Activated naive CD4-positive, alpha-beta T cell treated with anti-CD3 and anti-CD28 coated beads, Interleukin-2, amount 50 U/mL, for 24 hours (primary cell): ENCODE results near the gene RHOA.

Source experiments
- H3K27ac Mint-ChIP-seq: one replicate; pipeline ENCODE4 v1.8.0; 2021; ENCODE audit warnings: mild to moderate bottlenecking, mixed read lengths
- H3K27me3 Mint-ChIP-seq: one replicate; pipeline ENCODE4 v1.8.0; 2021; ENCODE audit warnings: mixed read lengths
- H3K36me3 Mint-ChIP-seq: one replicate; pipeline ENCODE4 v1.8.0; 2021; ENCODE audit warnings: mixed read lengths
- H3K4me1 Mint-ChIP-seq: one replicate; pipeline ENCODE4 v1.8.0; 2021; ENCODE audit warnings: mixed read lengths
- H3K4me3 Mint-ChIP-seq: one replicate; pipeline ENCODE4 v1.8.0; 2021; ENCODE audit warnings: mild to moderate bottlenecking, mixed read lengths
- H3K9me3 Mint-ChIP-seq: one replicate; pipeline ENCODE4 v1.8.0; 2021; ENCODE audit warnings: mixed read lengths

Gene RHOA

DNA sequence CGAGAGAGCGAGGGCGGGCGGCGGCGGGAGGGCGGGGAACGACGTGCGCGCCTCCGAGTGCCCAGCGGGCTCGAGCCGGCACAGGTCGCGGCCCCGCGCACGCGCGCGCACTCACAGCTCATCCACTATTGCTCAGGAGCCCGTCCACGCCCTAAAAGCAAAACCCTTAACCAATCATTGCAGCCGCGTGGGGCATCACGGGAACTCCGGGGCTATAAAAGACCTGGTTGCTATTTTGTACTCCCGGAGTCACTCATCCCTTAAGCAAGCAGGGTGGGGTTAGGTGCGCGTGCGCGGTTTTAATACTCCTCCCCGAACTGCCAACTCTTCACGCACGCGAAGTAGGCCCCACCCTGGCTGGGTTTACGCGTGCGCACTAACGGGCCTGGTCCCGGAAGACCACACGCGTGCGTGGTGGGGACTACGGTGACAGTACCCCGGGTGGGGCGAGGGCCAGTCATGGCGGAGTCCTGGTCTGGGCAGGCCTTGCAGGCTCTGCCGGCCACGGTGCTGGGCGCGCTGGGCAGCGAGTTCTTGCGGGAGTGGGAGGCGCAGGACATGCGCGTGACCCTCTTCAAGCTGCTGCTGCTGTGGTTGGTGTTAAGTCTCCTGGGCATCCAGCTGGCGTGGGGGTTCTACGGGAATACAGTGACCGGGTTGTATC, at the start of gene RHOA, which contains the start of gene TCTA:
Gene RHOA, minus strand, starts transcription at position 9 of the 664 bp plus-strand sequence. CDS start 36,387 bp downstream, outside the sequence.
Gene TCTA, plus strand, starts transcription at position 456 of the 664 bp plus-strand sequence. Its CDS starts 4 bp downstream, at position 460.
- H3K4me1 Mint-ChIP-seq: peaks cover 59% of the 10 kb centered on the region
- peak within 1 kb of the TSS; percentile 97 for H3K4me3 Mint-ChIP-seq
- no peaks in the 10 kb centered on the region for H3K27me3 Mint-ChIP-seq
- H3K36me3 Mint-ChIP-seq: peaks cover 3% of the 10 kb centered on the region
- H3K27ac Mint-ChIP-seq: peak within 1 kb of the TSS; percentile 91
- H3K9me3 Mint-ChIP-seq: no peaks in the 10 kb centered on the region

GRCh38 chr3:49460956-49461355, 49.2 kb upstream of the RHOA start:
- H3K9me3 Mint-ChIP-seq: no peaks in the 10 kb centered on the region
- no peaks in the 10 kb centered on the region for H3K27me3 Mint-ChIP-seq
- no peak overlapping the region for H3K27ac Mint-ChIP-seq
- no peak overlapping the region for H3K4me3 Mint-ChIP-seq
- no peaks in the 10 kb centered on the region for H3K4me1 Mint-ChIP-seq
- H3K36me3 Mint-ChIP-seq: no peaks in the 10 kb centered on the region

DNA sequence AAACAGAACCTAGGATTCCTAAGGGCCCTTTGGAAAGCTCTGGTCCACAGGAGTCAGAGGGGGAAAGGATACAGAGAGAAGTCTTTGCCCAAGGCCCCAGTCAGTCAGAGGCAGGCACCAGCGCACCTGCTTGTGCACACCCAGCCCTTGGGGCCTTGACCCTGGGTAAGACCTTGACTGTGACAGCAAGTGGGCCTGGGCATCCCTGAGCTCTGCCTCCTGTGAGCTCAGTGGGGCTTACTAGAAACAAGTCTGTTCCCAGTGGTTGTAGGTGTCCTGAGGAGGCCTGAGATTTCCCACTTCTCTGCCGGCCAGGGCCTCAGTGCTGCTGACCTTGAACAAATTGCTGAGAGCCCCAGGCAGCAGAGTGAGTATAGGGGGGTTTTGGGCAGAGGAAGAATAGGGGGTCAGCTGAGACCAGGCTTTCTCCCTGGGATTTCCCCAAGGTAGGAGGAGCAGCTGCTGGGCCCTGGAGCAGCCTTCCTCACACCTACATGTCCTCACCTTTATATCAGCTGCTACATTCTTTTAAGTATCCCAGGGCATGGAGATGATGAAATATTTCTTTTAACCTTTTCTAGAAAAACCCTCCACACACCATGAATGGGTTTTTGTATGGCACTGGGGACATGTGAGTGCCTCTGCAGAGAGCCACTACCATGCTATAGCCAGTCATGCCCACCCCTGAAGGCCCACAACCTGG, 48.6 kb upstream of the RHOA start:
- no peaks in the 10 kb centered on the region for H3K27me3 Mint-ChIP-seq
- no peaks in the 10 kb centered on the region for H3K4me1 Mint-ChIP-seq
- no peak overlapping the region for H3K4me3 Mint-ChIP-seq
- H3K27ac Mint-ChIP-seq: no peak overlapping the region
- H3K9me3 Mint-ChIP-seq: no peaks in the 10 kb centered on the region
- H3K36me3 Mint-ChIP-seq: no peaks in the 10 kb centered on the region

DNA sequence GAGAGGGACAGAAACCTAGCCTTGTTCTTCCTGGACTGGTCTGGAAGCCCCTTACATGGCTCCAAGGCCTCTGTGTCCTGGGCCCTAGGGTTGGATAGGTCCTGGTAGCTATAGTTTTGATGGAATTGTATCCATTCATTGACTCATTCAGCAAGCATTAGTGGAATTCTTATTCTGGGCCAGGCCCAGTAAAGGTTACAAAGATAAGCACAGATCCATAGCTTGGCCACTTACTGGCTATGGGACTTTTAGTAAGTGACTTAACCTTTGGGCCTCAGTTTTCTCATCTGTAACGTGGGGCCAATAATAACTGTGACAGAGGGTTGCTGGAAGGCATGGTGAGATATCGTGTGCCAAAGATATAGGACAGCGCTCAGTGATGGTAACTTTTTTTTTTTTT, 44.7 kb upstream of the RHOA start:
- Mint-ChIP-seq H3K27ac (no peak overlapping the region), H3K4me3 (no peak overlapping the region), H3K9me3 (no peaks in the 10 kb centered on the region), H3K4me1 (no peaks in the 10 kb centered on the region), H3K36me3 (no peaks in the 10 kb centered on the region), H3K27me3 (no peaks in the 10 kb centered on the region)

DNA sequence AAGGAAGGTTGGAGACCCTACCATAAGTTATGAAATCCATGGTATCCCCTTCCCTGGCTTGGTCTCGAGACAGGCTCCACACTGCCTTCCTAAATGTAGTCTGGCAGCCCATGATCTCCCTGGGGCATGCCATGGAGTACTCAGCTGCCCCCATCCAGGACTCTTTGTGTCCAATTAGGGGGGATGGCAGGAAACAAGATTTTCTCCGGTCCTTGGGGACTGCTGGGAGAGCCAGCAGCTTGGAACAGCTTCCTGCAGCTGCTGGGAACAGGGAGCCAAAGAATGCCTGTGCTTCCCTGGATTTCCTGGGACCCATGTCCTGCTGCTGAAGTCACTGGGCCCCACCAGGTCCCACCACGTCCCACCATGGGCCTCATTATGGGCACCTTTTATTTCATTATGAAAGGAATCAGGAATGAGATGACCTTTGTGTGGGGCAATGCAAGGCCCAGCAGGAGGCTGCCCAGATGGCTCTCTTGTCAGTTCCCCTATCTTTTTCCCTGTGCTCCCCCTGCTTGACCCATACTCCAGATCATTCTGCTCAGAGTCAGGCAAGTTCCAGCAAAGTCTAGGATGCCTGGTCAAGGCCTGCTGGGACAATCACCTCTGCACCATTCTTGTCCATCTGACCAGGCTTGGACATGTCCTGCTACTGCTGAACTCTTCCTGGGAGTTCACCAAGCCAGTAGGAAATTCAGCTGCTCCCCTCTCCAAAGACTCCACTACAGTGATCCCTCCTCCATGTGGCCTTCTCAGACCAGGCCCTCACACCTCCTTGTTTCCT, 43.3 kb upstream of the RHOA start:
- Mint-ChIP-seq H3K27me3 (no peaks in the 10 kb centered on the region), H3K27ac (no peak overlapping the region), H3K4me1 (no peaks in the 10 kb centered on the region), H3K4me3 (no peak overlapping the region), H3K9me3 (no peaks in the 10 kb centered on the region), H3K36me3 (no peaks in the 10 kb centered on the region)

- no peaks in the 10 kb centered on the region for H3K9me3 Mint-ChIP-seq
- no peaks in the 10 kb centered on the region for H3K27me3 Mint-ChIP-seq
- H3K27ac Mint-ChIP-seq: no peak overlapping the region
- no peaks in the 10 kb centered on the region for H3K4me1 Mint-ChIP-seq
- H3K4me3 Mint-ChIP-seq: no peak overlapping the region
- H3K36me3 Mint-ChIP-seq: no peaks in the 10 kb centered on the region
These were observed 42.7 kb upstream of the RHOA start for GRCh38 chr3:49454458-49454857.

DNA sequence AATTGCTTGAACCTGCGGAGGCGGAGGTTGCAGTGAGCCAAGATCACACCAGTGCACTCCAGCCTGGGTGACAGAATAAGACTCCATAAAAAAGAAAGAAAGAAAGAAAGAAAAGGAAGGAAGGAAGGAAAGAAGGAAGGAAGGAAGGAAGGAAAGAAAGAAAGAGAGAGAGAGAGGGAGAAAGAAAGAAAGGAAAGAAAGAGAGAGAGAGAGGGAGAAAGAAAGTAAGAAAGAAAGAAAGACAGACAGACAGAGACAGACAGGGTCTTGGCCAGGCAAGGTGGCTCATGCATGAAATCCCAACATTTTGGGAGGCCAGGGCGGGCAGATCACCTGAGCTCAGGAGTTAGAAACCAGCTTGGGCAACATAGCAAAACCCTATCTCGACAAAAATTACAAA, 41.8 kb upstream of the RHOA start:
- Mint-ChIP-seq H3K27ac (no peak overlapping the region), H3K4me3 (no peak overlapping the region), H3K27me3 (no peaks in the 10 kb centered on the region), H3K36me3 (no peaks in the 10 kb centered on the region), H3K9me3 (no peaks in the 10 kb centered on the region), H3K4me1 (peaks cover 4% of the 10 kb centered on the region)

- Mint-ChIP-seq H3K9me3 (no peaks in the 10 kb centered on the region), H3K4me3 (no peak overlapping the region), H3K27ac (no peak overlapping the region)
These were observed 33.6 kb upstream of the RHOA start for GRCh38 chr3:49445391-49445790.

DNA sequence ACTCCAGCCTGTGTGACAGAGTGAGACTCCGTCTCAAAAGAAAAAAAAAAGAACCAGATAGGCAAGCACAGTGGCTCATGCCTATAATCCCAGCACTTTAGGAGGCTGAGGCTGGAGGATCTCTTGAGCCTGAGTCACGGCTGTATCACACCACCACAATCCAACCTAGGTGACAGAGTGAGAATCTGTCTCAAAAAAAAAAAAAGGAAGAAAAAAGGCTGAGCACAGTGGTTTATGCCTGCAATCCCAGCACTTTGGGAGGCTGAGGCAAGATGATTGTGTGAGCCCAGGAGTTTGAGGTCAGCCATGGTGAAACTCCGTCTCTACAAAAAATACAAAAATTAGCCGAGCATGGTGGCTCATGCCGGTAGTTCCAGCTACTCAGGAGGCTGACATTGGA, 23.0 kb upstream of the RHOA start:
- Mint-ChIP-seq H3K27me3 (no peaks in the 10 kb centered on the region), H3K36me3 (no peaks in the 10 kb centered on the region), H3K4me3 (no peak overlapping the region)

More at GRCh38 chr3:49445391-49445790, 33.6 kb upstream of the RHOA start:
- Mint-ChIP-seq H3K4me1 (peaks cover 14% of the 10 kb centered on the region), H3K27me3 (no peaks in the 10 kb centered on the region), H3K36me3 (no peaks in the 10 kb centered on the region)

DNA sequence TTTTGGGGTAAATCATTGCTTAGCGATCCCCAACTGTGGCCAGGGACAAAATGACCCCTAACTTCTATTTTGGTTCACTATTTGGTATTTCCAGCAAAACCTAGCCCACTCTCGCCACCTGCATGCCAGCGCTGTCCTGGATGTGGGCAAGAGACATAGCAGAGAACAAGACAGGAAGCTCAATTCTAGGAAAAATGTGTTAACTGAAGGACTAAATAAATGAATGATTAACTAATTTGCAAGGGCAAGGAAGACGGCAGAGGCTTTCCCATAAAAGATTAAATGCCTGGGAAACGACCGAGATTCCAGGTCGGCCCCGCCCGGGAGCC, 16.9 kb upstream of the RHOA start:
- H3K4me3 Mint-ChIP-seq: peak overlapping the region; percentile 94
- no peaks in the 10 kb centered on the region for H3K27me3 Mint-ChIP-seq
- peak overlapping the region; percentile 91 for H3K27ac Mint-ChIP-seq
- peaks cover 26% of the 10 kb centered on the region for H3K4me1 Mint-ChIP-seq
- H3K36me3 Mint-ChIP-seq: peaks cover 2% of the 10 kb centered on the region
- H3K9me3 Mint-ChIP-seq: no peaks in the 10 kb centered on the region

More for the DNA sequence above, 23.0 kb upstream of the RHOA start:
- Mint-ChIP-seq H3K27ac (no peak overlapping the region), H3K9me3 (no peaks in the 10 kb centered on the region), H3K4me1 (peaks cover 2% of the 10 kb centered on the region)

DNA sequence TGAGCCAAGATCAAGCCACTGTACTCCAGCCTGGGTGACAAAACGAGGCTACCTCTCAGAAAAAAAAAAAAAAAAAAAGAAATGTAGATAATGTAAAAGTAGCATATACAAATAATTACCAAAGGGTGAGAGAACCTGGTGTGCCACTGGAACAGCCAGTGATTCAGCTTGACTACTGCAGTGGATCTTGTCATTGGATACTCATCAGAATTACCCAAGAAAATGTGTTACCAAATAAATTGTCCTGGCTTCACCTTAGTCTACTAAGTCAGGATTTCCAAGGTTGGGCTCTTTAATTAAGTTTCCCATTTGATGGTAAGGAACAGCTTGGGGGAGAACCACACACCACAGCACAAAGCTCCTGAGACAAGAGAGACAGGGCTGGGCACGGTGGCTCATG, 15.8 kb upstream of the RHOA start:
- Mint-ChIP-seq H3K36me3 (peaks cover 2% of the 10 kb centered on the region), H3K4me3 (peak overlapping the region; percentile 94), H3K27ac (no peak overlapping the region), H3K4me1 (peaks cover 26% of the 10 kb centered on the region), H3K9me3 (no peaks in the 10 kb centered on the region), H3K27me3 (no peaks in the 10 kb centered on the region)

DNA sequence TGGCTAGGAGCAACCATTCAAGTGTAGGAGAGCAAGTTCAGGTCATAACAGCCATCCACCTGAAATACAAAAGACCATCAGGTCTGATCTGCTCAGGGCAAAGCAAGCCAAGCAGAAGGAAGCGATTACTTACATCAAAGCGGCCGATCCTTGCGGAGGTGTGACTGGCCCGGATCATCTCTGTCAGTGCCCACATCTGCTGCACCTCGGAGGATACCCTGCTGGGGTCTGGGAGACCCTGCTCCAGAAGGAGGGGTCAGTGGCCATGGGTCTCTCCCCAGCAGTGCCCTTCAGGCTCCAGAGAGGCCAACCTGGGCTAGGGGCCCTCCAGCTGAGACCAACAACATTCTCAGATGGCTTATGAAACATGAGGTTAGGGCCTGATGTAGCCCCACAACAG, 13.0 kb upstream of the RHOA start:
- Mint-ChIP-seq H3K9me3 (no peaks in the 10 kb centered on the region), H3K4me3 (no peak overlapping the region), H3K27me3 (no peaks in the 10 kb centered on the region), H3K27ac (peak overlapping the region; percentile 92), H3K4me1 (peaks cover 47% of the 10 kb centered on the region), H3K36me3 (peaks cover 2% of the 10 kb centered on the region)

DNA sequence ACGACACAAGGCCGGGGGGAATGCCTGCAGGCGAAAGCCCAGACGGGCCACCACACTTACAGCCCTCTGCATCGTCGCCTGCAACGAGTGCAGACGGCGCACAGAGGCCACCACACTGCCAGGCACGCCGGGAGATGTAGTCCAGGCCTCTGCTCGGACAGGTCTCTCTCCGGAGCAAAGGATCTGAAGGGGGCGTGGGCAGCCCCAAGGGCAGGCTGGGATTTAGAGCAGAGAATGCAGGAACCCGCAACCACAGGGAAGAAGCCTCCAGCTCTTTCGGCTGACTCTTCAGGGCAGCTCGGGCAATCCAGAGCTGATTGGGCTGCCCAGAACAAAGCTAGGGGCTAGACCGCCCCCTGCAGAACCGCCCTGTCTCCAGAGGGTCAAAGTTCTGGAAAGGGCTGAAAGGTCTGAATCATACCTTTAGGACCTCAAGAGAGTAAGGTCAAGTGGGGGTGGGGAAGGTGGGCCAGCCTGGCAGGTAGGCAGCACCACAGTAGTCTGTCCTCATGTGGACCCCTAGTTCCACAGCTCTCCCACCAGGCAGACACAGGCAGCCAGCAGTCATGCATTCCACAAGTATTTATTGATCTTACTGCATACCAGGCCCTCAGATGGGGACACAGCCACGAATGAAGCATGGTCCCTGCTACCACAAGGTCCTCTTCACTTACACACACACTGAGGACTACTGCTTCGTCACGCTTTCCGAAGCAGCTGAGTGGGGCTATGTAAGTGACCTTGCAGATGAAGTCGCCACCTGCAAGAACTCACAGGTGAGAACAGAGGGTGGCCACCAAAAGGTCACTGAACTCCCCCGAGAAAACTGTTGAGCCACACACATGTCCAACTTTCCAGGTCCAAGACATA, 10.8 kb upstream of the RHOA start, which contains the start of gene AMT:
Gene AMT, minus strand, starts transcription at position 95 of the 870 bp plus-strand sequence. Its CDS starts 23 bp downstream, at position 72.
- H3K4me3 Mint-ChIP-seq: no peak within 1 kb of the TSS
- H3K36me3 Mint-ChIP-seq: peaks cover 3% of the 10 kb centered on the region
- no peaks in the 10 kb centered on the region for H3K27me3 Mint-ChIP-seq
- H3K9me3 Mint-ChIP-seq: no peaks in the 10 kb centered on the region
- H3K4me1 Mint-ChIP-seq: peaks cover 53% of the 10 kb centered on the region
- no peak within 1 kb of the TSS for H3K27ac Mint-ChIP-seq

DNA sequence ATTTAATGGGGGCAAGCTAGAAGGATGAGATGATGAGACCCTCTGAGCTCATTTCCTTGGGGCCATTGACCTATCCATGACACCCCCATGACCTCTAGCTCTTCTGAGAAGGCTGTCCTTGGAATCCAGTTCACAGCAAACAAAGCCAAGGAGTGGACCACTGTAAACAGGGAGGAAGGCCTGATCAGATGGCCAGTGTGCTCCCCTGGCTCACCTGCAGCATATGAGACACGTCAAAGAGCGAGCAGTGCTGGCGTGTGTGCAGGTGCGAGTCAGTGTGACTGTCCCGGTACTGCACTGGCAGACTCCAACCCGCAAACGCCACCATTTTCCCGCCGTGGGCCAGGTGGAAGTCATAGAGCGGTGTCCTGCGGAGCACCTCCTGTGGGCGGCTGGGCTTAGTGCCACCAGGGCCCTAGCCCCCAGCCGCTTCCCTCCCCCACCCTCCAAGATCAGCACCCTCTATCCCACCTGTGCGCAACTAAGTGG, 10.2 kb upstream of the RHOA start:
- H3K27ac Mint-ChIP-seq: no peak overlapping the region
- H3K27me3 Mint-ChIP-seq: no peaks in the 10 kb centered on the region
- no peaks in the 10 kb centered on the region for H3K9me3 Mint-ChIP-seq
- peaks cover 60% of the 10 kb centered on the region for H3K4me1 Mint-ChIP-seq
- H3K4me3 Mint-ChIP-seq: no peak overlapping the region
- H3K36me3 Mint-ChIP-seq: peaks cover 3% of the 10 kb centered on the region
